ENCODE results near the gene LRRC71.
"Not testable (repeated sequence)": the region's sequence is repeated elsewhere in the genome, so short reads cannot be mapped to it uniquely, and the experiment has no call there.

Gene LRRC71

DNA sequence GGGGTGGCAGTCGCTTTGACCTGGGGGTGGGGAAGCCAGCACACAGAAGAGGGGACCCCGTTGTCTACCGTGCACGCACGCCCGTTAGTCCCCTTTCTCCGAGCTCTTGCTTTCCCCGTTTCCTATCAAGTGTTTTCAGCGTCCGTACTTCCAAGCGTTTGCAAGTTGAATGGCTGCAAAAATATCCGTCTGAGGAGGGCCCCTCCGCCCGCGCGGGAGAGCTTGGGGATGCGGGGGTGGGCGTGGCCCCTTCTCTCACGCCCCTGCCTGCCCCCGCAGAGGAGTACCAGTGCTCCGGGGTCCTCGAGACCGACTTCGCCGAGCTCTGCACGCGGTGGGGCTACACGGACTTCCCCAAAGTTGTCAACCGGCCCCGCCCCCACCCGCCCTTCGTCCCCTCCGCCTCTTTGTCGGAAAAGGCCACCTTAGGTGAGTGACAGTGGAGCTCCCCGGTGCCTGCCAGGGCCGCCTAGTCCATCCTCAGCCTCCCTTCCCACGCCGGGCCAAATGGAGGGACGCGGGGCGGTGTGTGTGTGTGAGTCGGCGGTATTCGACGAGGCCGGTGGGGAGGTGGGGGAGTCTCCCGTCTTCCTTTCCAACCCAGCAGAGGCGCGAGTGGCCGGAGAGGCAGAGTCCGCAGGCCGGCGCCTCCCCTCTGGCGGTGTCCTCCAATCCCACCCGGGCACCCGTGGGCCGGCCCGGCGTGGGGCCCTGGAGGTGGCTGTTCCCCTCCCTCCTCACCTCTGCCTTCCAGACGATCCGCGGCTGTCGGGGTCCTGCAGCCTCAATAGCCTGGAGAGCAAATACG, 3.4 kb downstream of the LRRC71 start:
- TF ChIP-seq, protein P1, sequence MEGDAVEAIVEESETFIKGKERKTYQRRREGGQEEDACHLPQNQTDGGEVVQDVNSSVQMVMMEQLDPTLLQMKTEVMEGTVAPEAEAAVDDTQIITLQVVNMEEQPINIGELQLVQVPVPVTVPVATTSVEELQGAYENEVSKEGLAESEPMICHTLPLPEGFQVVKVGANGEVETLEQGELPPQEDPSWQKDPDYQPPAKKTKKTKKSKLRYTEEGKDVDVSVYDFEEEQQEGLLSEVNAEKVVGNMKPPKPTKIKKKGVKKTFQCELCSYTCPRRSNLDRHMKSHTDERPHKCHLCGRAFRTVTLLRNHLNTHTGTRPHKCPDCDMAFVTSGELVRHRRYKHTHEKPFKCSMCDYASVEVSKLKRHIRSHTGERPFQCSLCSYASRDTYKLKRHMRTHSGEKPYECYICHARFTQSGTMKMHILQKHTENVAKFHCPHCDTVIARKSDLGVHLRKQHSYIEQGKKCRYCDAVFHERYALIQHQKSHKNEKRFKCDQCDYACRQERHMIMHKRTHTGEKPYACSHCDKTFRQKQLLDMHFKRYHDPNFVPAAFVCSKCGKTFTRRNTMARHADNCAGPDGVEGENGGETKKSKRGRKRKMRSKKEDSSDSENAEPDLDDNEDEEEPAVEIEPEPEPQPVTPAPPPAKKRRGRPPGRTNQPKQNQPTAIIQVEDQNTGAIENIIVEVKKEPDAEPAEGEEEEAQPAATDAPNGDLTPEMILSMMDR (IDR thresholded peaks at IDR 0.05; ENCODE audit: insufficient read depth, missing control alignments) = no peak
- FAIRE-seq (no peak), DNase-seq (ENCODE audit: insufficient read length, low spot score) (no peak)

DNA sequence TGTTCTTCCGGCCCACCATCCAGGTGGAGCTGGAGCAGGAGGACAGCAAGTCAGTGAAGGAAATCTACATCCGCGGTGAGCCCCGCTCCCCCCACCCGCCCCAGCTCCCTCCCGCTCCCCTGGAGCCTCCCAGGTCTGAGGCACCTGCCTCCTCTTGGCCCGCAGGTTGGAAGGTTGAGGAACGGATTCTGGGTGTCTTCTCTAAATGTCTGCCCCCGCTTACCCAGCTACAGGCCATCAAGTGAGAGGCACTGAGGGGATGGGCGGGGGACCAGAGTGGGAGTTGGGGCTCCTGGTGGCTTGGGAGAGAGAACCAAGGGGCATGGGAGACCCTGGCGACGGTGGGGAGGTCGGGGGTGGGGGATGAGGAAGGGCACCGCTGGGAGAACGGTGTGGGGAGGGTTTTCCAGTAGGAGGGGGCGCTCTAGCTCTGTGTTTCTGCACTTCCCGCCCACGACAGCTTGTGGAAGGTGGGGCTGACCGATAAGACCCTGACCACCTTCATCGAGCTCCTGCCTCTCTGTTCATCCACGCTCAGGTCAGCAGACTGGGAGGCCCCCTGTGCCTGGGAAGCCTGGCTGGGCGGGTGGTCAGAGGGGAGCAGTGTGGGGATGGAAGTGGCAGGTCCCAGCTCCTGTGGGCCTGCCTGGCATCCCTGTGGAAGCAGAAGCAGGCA, 4.2 kb downstream of the LRRC71 start:
- TF ChIP-seq, protein P1 (IDR thresholded peaks at IDR 0.05; ENCODE audit: insufficient read depth, missing control alignments) = no peak
- FAIRE-seq (no peak), DNase-seq (ENCODE audit: insufficient read length, low spot score) (no peak)

DNA sequence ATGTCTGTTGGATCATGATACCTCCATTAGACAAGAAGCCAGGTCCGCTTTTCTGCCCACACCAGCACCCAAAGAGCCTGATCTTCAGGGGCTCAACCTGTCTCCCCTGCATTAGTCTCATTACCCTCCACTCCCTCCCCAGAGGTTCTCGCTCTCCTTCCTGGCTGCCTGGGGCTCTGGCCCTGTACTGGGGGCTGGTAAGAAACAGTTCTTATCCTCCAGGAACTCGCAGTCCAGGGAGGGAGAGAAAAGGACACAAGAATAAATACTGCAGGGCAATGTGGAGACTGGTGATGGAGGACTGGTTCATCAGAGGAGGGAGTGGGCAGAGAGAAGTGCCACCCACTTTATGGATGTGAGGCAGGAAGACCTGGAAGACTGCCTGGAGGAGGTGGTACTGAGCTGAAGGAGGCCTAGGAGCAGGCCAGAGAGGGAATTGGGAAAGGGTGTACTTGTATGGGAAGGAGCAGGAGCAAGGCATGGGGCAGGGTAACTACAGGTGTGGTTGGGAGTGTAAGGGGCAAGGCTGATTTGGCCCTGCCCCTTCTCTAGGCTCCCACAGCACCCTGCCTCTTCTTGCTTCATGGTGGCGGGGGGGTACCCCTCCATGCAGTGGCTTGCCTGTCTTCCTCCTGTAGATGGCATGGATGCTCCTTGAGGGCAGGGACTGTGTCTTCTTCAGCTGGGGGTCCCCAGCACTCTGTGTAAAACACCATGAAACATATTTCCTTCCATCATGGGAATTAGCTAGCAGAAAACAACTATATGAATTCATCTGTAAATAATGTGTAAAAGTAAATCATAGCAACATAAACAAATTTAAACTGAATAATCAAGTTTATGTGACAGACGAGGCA, 5.0 kb downstream of the LRRC71 start:
- DNase-seq (ENCODE audit: insufficient read length, low spot score) (no peak), FAIRE-seq (no peak)
- TF ChIP-seq, protein P1 (IDR thresholded peaks at IDR 0.05; ENCODE audit: insufficient read depth, missing control alignments) = no peak

DNA sequence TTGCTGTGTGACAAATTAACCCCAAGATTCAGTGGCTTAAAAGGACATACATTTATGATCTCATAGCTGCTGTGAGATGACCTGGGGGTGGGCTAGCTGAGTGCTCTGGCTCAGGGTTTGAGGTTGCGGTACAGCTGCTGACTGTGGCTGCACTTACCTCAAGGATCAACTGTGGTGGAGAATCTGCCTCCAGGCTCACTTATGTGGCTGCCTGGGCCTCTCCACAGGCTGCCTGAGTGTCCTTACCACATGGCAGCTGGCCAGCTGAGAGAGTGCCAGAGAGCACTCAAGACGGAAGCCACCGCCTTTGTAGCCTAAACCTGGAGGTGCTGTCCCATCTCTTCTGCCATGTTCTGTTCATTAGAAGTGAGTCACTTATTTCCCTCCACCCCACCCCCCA, 5.7 kb downstream of the LRRC71 start:
- DNase-seq (ENCODE audit: insufficient read length, low spot score) (no peak), FAIRE-seq (no peak)
- TF ChIP-seq, protein P1 (IDR thresholded peaks at IDR 0.05; ENCODE audit: insufficient read depth, missing control alignments) = no peak

DNA sequence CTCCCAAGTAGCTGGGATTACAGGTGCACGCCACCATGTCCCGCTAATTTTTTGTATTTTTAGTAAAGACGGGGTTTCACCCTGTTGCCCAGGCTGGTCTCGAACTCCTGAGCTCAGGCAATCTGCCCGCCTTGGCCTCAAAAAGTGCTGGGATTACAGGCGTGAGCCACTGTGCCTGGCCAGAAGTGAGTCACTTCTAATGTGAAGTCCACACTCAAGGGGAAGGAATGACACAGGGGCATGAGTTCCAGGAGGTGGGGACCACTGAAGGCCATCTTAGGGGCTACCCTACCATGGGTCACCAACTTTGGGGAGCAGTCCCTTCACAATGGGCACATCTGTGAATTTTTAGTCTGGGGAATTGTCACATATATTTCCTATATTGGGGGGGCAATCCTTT, 6.3 kb downstream of the LRRC71 start:
- DNase-seq (ENCODE audit: insufficient read length, low spot score); FAIRE-seq: not testable (repeated sequence)

DNA sequence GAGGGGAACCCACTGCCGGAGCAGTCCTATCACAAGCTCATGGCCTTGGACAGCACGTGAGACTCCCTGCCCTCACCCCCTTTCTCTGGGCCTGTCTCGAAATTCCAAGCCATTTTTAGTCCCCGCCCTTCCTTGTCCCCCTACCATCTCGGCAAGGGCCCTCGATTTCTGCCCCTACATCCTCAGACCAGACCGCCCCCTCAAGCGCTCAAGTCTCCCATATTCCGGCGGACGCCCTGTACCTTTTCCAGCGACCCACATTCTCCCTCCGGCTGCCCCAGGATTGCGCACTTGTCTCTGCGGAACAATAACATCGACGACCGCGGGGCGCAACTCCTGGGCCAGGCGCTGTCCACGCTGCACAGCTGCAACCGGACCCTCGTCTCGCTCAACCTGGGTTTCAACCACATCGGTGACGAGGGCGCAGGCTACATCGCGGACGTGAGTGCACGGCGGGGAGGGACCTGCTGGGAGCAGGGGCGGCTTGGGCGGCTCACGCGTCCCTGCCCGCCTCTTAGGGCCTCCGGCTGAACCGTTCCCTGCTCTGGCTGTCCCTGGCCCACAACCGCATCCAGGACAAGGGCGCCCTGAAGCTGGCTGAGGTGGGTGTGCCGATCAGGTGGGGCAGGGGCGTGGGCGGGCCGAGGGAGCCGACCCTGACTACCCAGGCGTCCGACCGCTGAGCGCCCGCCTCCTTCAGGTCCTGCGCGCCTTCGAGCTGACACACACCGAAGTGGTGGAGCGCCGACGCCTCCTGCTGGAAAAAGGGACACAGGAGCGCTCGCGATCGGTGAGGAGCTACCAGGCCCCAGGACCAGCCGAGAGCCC, 7.0 kb downstream of the LRRC71 start:
- FAIRE-seq (no peak), DNase-seq (ENCODE audit: insufficient read length, low spot score) (peak; percentile 86)
- TF ChIP-seq, protein P1 (IDR thresholded peaks at IDR 0.05; ENCODE audit: insufficient read depth, missing control alignments) = peak; percentile 84
